Measurements from ENCODE around the gene KHK. TPM values are rescaled to one million over a fixed set of nuclear protein-coding genes. Genes with fewer than 3 reads are reported as not detected.

The KHK gene
- total and polyA plus RNA-seq, 2 of the 8 experiments (the other 6 are each of a cell fraction or from before 2014, with no cell fraction given), result 11.0 to 17.7 TPM

- CTCF ChIA-PET (ENCODE audit: partially characterized antibody), result interaction anchor here (1.3 to 7.3 kb wide), 2 partner anchors 17 to 195 kb away, joined by 3 to 41 read pairs; no protein-coding TSS in a partner anchor
- no peak overlapping the region for H3K23ac ChIP-seq (ENCODE audit: insufficient read length)
- peaks cover 0 to 4% of the 10 kb centered on the region in 2 experiments for H4K20me1 ChIP-seq (replicated peaks in 1 of 2; ENCODE audit: control insufficient read depth in 1 of 2, insufficient read depth in 2 of 2, low read length in 2 of 2)
- H2BK20ac ChIP-seq (ENCODE audit: low read length), result no peak overlapping the region
- H3K4me1 ChIP-seq (replicated peaks in 1 of 4; ENCODE audit: control insufficient read depth in 3 of 4, insufficient read depth in 4 of 4, low read length in 3 of 4), result no peaks in the 10 kb centered on the region
- no peaks in the 10 kb centered on the region for H3K79me2 ChIP-seq (ENCODE audit: control insufficient read depth in 1 of 2, insufficient read depth in 2 of 2, low read length in 2 of 2)
- no peak overlapping the region for H4K91ac ChIP-seq (replicated peaks; ENCODE audit: insufficient read length, low read length)
- no peak for DNase-seq (ENCODE audit: low read depth in 1 of 2, low spot score in 2 of 2)
- H3K4me3 ChIP-seq (ENCODE audit: extremely low read depth in 1 of 4, insufficient read depth in 2 of 4, low read depth in 3 of 4, low read length in 4 of 4), result no peak overlapping the region
- H2BK15ac ChIP-seq (ENCODE audit: low read length), result no peak overlapping the region
- H2AFZ ChIP-seq (ENCODE audit: low read length), result no peak overlapping the region
- no peaks in the 10 kb centered on the region for H3K23me2 ChIP-seq (ENCODE audit: low read depth, low read length)
- no peak overlapping the region for H3K4me2 ChIP-seq (ENCODE audit: insufficient read depth in 1 of 2, low read depth in 2 of 2, low read length in 2 of 2)
- peaks cover 15 to 36% (median 29%) of the 10 kb centered on the region in 4 experiments; a peak in 7 of 8 replicates for H3K36me3 ChIP-seq (ENCODE audit: control insufficient read depth in 2 of 4, insufficient read depth in 4 of 4, low read length in 3 of 4)
- no peak overlapping the region for H3K27ac ChIP-seq (ENCODE audit: low read depth, low read length)
- no peak overlapping the region for H4K8ac ChIP-seq (ENCODE audit: extremely low read depth, insufficient read depth, low read length)
- H2BK12ac ChIP-seq (ENCODE audit: low read depth, low read length), result no peak overlapping the region
- H2AK5ac ChIP-seq (ENCODE audit: low read depth, low read length), result no peak overlapping the region
- no peaks in the 10 kb centered on the region for H3K79me1 ChIP-seq (ENCODE audit: low read depth, low read length)
- H3K9ac ChIP-seq (replicated peaks in 1 of 4; ENCODE audit: extremely low read depth in 1 of 4, low read depth in 3 of 4, low read length in 3 of 4), result no peak overlapping the region
- no peaks in the 10 kb centered on the region for H3K27me3 ChIP-seq (replicated peaks in 1 of 4; ENCODE audit: control insufficient read depth in 3 of 4, extremely low read depth in 1 of 4, insufficient read depth in 3 of 4, low read length in 3 of 4)
- POLR2A ChIA-PET (ENCODE audit: partially characterized antibody), result interaction anchor here (1.6 to 6.0 kb wide), 3 partner anchors 9 to 20 kb away, joined by 3 to 42 read pairs (median 5); partner anchors contain the start of gene AGBL5
- no peak for FAIRE-seq
- H3K56ac ChIP-seq (replicated peaks; ENCODE audit: insufficient read length, low read depth, low read length), result no peak overlapping the region
- H3K9me3 ChIP-seq (ENCODE audit: insufficient read depth in 2 of 2, low read depth in 1 of 2, low read length in 1 of 2), result no peaks in the 10 kb centered on the region
- no peak overlapping the region for H3K14ac ChIP-seq (ENCODE audit: insufficient read length)
- H2BK120ac ChIP-seq (replicated peaks; ENCODE audit: low read depth, low read length), result no peak overlapping the region
- no peak overlapping the region for H3K4ac ChIP-seq (replicated peaks; ENCODE audit: insufficient read length, low read depth, low read length)
- H3K18ac ChIP-seq (ENCODE audit: extremely low read depth, low read length), result no peak overlapping the region
- 84% methylated on average over 5 of the region's 5 CpGs; no CpG with 5 or more reads in 1 of the 2 experiments for WGBS, 2 experiments (ENCODE audit: extremely low coverage in 1 of 2, insufficient coverage in 1 of 2, insufficient read length in 1 of 2, insufficient replicate concordance in 2 of 2, low coverage in 1 of 2, low lambda C conversion rate in 2 of 2, missing lambda C conversion rate in 1 of 2)
- H4K5ac ChIP-seq (ENCODE audit: insufficient read length, low read depth, low read length), result no peak overlapping the region
- H2BK5ac ChIP-seq (ENCODE audit: low read depth, low read length), result no peak overlapping the region
- TF ChIP-seq EP300 (IDR thresholded peaks at IDR 0.05; ENCODE audit: borderline replicate concordance in 1 of 2, low read depth in 2 of 2, low read length in 2 of 2) (no peak), POLR2AphosphoS5 (IDR thresholded peaks at IDR 0.05; ENCODE audit: low read depth, low read length) (no peak), ZNF274 (IDR thresholded peaks at IDR 0.05; ENCODE audit: borderline replicate concordance, extremely low read depth, low read length) (no peak), TCF12 (IDR thresholded peaks at IDR 0.05; ENCODE audit: low read depth, low read length) (no peak), HDAC2 (IDR thresholded peaks at IDR 0.05; ENCODE audit: borderline replicate concordance in 1 of 2, low read depth in 2 of 2, low read length in 2 of 2) (no peak), KDM4A (IDR thresholded peaks at IDR 0.05; ENCODE audit: low read depth, low read length, severe bottlenecking) (no peak), EZH2 (IDR thresholded peaks at IDR 0.05; ENCODE audit: low read depth, low read length, severe bottlenecking) (no peak), USF2 (IDR thresholded peaks at IDR 0.05; ENCODE audit: low read length) (no peak), NRF1 (IDR thresholded peaks at IDR 0.05; ENCODE audit: low read depth, low read length) (no peak), SAP30 (IDR thresholded peaks at IDR 0.05; ENCODE audit: insufficient read depth, insufficient replicate concordance, low read length) (no peak), CREB1 (IDR thresholded peaks at IDR 0.05) (no peak), CBX8 (IDR thresholded peaks at IDR 0.05; ENCODE audit: borderline replicate concordance, low read depth, low read length) (no peak)
Observed at GRCh38 chr2:27041752-27042151, 44.8 kb upstream of the KHK start.
